H1 (cell line): ENCODE data around the gene PAF1. TPM values are rescaled to one million over a fixed set of nuclear protein-coding genes. Genes with fewer than 3 reads are reported as not detected.

Source experiments
- POLR2AphosphoS5 ChIP-seq: IDR thresholded peaks from 2 replicates; pipeline ENCODE4 v1.6.1; 2011; ENCODE audit warnings: low read depth, low read length
- POU5F1 ChIP-seq: IDR thresholded peaks from 2 replicates; pipeline ENCODE4 v1.6.1; 2011; ENCODE audit warnings: low read depth, mild to moderate bottlenecking, low read length, moderate library complexity
- RAD21 ChIP-seq, 2 experiments: IDR thresholded peaks in 1 of 2; conservative IDR thresholded peaks in 1 of 2; 2 replicates each; pipeline ENCODE4 v1.6.1; 2011; ENCODE audit warnings: low read depth in 2 of 2, low read length in 2 of 2, improper control_type of control experiment in 1 of 2, inconsistent platforms in 1 of 2, mild to moderate bottlenecking in 1 of 2, moderate library complexity in 1 of 2
- SP4 ChIP-seq: IDR thresholded peaks from 2 replicates; pipeline ENCODE4 v1.6.1; 2012; ENCODE audit warnings: low read length, inconsistent platforms
- SUZ12 ChIP-seq: fragments of 200-600 bp; sonication (generic); IDR thresholded peaks from 2 replicates; pipeline ENCODE4 v1.6.1; 2012; ENCODE audit warnings: mild to moderate bottlenecking, inconsistent platforms, low read length, moderate library complexity, mixed read lengths
- polyA plus RNA-seq, 7 experiments: library from polyadenylated mRNA; depleted of rRNA in 3 of 7; stranded (reverse) in 5 of 7; unstranded in 2 of 7; fragments of >200 nt in 5 of 7; fragments of 200-250 nt in 2 of 7; gene quantifications; 1 replicate in 5 of 7; 2 replicates in 1 of 7; 4 replicates in 1 of 7; pipeline versions ENCODE4 v1.2.1 to v1.2.3, GENCODE V29; 2011 to 2013; ENCODE audit warnings: missing spikeins in 2 of 7, mixed read lengths in 2 of 7
- total RNA-seq: library from RNA; stranded (reverse); fragmentation: NEBNext Ultra II Directional; extraction: Animal tissue kit (Norgen Biotek cat#: 25700); gene quantifications from 2 replicates; pipeline ENCODE4 v1.2.1, GENCODE V29; 2021

PAF1 gene
- total and polyA plus RNA-seq, 2 of the 8 experiments (the other 6 are each of a cell fraction or from before 2014, with no cell fraction given): 31.4 to 58.6 TPM

GRCh38 chr19:39411081-39411831 is 20.4 kb upstream of the PAF1 start (continued):
- no peak for TF ChIP-seq POU5F1
- TF ChIP-seq POLR2AphosphoS5: peak; percentile 88
- no peak for TF ChIP-seq RAD21 (IDR thresholded peaks at IDR 0.05 in 1 of 2, conservative IDR thresholded peaks at IDR 0.05 in 1 of 2; ENCODE audit: low read depth in 2 of 2, low read length in 2 of 2)
- no peak for TF ChIP-seq SUZ12
- TF ChIP-seq SP4: no peak
